Neuronal stem cell (in vitro differentiated cells): Measurements from ENCODE around the gene RUNDC3A.

Source experiments
- DNase-seq: peaks from one replicate; pipeline ENCODE4 v3.0.0-alpha.2; 2013; ENCODE audit warnings: low spot score
- H2AFZ ChIP-seq: one replicate; pipeline ENCODE4 v1.6.1; 2013; ENCODE audit warnings: mild to moderate bottlenecking, low read length, inconsistent platforms
- H2AK5ac ChIP-seq: 2 replicates; pipeline ENCODE4 v1.6.1; 2013; ENCODE audit warnings: low read depth, mild to moderate bottlenecking, inconsistent platforms, low read length, moderate library complexity, mixed read lengths
- H2BK120ac ChIP-seq: 2 replicates; pipeline ENCODE4 v1.6.1; 2013; ENCODE audit warnings: low read depth, mild to moderate bottlenecking, inconsistent platforms, low read length, moderate library complexity, mixed read lengths
- H2BK12ac ChIP-seq: one replicate; pipeline ENCODE4 v1.6.1; 2013; ENCODE audit warnings: low read length, inconsistent platforms
- H2BK15ac ChIP-seq: 2 replicates; pipeline ENCODE4 v1.6.1; 2013; ENCODE audit warnings: mild to moderate bottlenecking, low read length, inconsistent platforms, mixed read lengths
- H2BK5ac ChIP-seq: one replicate; pipeline ENCODE4 v1.6.1; 2013; ENCODE audit warnings: inconsistent platforms, mild to moderate bottlenecking, low read length, moderate library complexity
- H3K14ac ChIP-seq: one replicate; pipeline ENCODE4 v1.6.1; 2013; ENCODE audit warnings: low read length, inconsistent platforms
- H3K18ac ChIP-seq: 2 replicates; pipeline ENCODE4 v1.6.1; 2013; ENCODE audit warnings: low read length, inconsistent platforms
- H3K23ac ChIP-seq: 2 replicates; pipeline ENCODE4 v1.6.1; 2013; ENCODE audit warnings: low read depth, mild to moderate bottlenecking, mixed read lengths, low read length, inconsistent platforms; ENCODE audit not compliant: poor library complexity
- H3K27ac ChIP-seq: replicated peaks from 3 replicates; pipeline ENCODE4 v1.5.1; 2013; ENCODE audit warnings: low read length, inconsistent platforms
- H3K27me3 ChIP-seq, 3 experiments: 2 replicates each; pipeline ENCODE4 v1.6.1; 2013; ENCODE audit warnings: low read length in 3 of 3, mild to moderate bottlenecking in 2 of 3, inconsistent platforms in 1 of 3, low read depth in 1 of 3, mixed read lengths in 1 of 3, moderate library complexity in 1 of 3; ENCODE audit not compliant: control insufficient read depth in 3 of 3, insufficient read depth in 3 of 3
- H3K36me3 ChIP-seq, 2 donors: replicated peaks in 1 of 2; 2 replicates each; pipeline ENCODE4 v1.6.1; 2013; ENCODE audit warnings: low read length in 2 of 2; ENCODE audit not compliant: control insufficient read depth in 2 of 2, insufficient read depth in 2 of 2
- H3K4ac ChIP-seq: 2 replicates; pipeline ENCODE4 v1.6.1; 2013; ENCODE audit warnings: inconsistent platforms, mild to moderate bottlenecking, low read length, moderate library complexity
- H3K4me1 ChIP-seq, 2 donors: 1 replicate in 1 of 2; 2 replicates in 1 of 2; pipeline ENCODE4 v1.6.1; 2013; ENCODE audit warnings: low read length in 2 of 2, low read depth in 1 of 2; ENCODE audit not compliant: control insufficient read depth in 2 of 2, insufficient read depth in 1 of 2
- H3K4me2 ChIP-seq: one replicate; pipeline ENCODE4 v1.6.1; 2013; ENCODE audit warnings: mild to moderate bottlenecking, low read length, inconsistent platforms; ENCODE audit not compliant: insufficient read depth, poor library complexity, severe bottlenecking
- H3K4me3 ChIP-seq, 2 donors: 2 replicates each; pipeline ENCODE4 v1.5.1; 2013; ENCODE audit warnings: low read length in 2 of 2, mild to moderate bottlenecking in 2 of 2, inconsistent platforms in 1 of 2, moderate library complexity in 1 of 2
- H3K79me1 ChIP-seq: one replicate; pipeline ENCODE4 v1.6.1; 2013; ENCODE audit warnings: low read depth, mild to moderate bottlenecking, inconsistent platforms, low read length, moderate library complexity
- H3K9ac ChIP-seq: one replicate; pipeline ENCODE4 v1.6.1; 2013; ENCODE audit warnings: mild to moderate bottlenecking, low read depth, low read length, inconsistent platforms; ENCODE audit not compliant: poor library complexity
- H3K9me3 ChIP-seq, 2 donors: replicated peaks in 1 of 2; 2 replicates each; pipeline versions ENCODE3 to v1.6.1; 2013; ENCODE audit warnings: low read length in 2 of 2, mild to moderate bottlenecking in 2 of 2, inconsistent platforms in 1 of 2, low read depth in 1 of 2, mixed read lengths in 1 of 2, moderate library complexity in 1 of 2; ENCODE audit not compliant: control insufficient read depth in 2 of 2, insufficient read depth in 1 of 2
- H4K8ac ChIP-seq: one replicate; pipeline ENCODE4 v1.6.1; 2013; ENCODE audit warnings: low read depth, mild to moderate bottlenecking, inconsistent platforms, low read length, moderate library complexity
- H4K91ac ChIP-seq: one replicate; pipeline ENCODE4 v1.6.1; 2013; ENCODE audit warnings: low read length, low read depth, mild to moderate bottlenecking, inconsistent platforms; ENCODE audit not compliant: poor library complexity
- WGBS, 2 donors: extraction: QIAGEN DNeasy Blood & Tissue Kit; methylation state at CpG; one replicate each; pipeline ENCODE4 v1.1.7; 2013; ENCODE audit warnings: missing lambda C conversion rate in 2 of 2, mixed read lengths in 1 of 2; ENCODE audit not compliant: insufficient read length in 2 of 2, insufficient replicate concordance in 1 of 2; ENCODE audit errors: extremely low coverage in 2 of 2; 5-methylcytosine and 5-hydroxymethylcytosine counted together

Gene RUNDC3A

GRCh38 chr17:44304651-44305050, 3.8 kb upstream of the RUNDC3A start:
- no peak overlapping the region for H3K27ac ChIP-seq
- H3K4ac ChIP-seq = no peak overlapping the region

GRCh38 chr17:44307387-44308186, 814 bp upstream of the RUNDC3A start:
- Histone ChIP-seq H2AK5ac (no peak overlapping the region), H3K4me3 (peak overlapping the region; percentile 47 to 74), H2BK5ac (no peak overlapping the region), H3K4me1 (peaks cover 8 to 9% of the 10 kb centered on the region in 2 donors), H3K23ac (no peak overlapping the region), H2BK12ac (no peak overlapping the region), H2BK120ac (no peak overlapping the region), H3K18ac (peak overlapping the region; percentile 9), H3K9ac (peak overlapping the region; percentile 60), H3K9me3 (no peaks in the 10 kb centered on the region), H3K79me1 (peaks cover 2% of the 10 kb centered on the region), H2AFZ (peak overlapping the region; percentile 88), H4K91ac (no peak overlapping the region), H3K4ac (no peak overlapping the region), H3K4me2 (peak overlapping the region; percentile 80), H3K14ac (no peak overlapping the region), H3K36me3 (no peaks in the 10 kb centered on the region), H4K8ac (no peak overlapping the region), H3K27me3 (peaks cover 0 to 42% (median 3%) of the 10 kb centered on the region in 3 experiments), H2BK15ac (no peak overlapping the region), H3K27ac (peak overlapping the region; percentile 45)
- DNase-seq = no peak
- no CpG with 5 or more reads among the region's 26 CpGs for WGBS, 2 donors

More at GRCh38 chr17:44304651-44305050, 3.8 kb upstream of the RUNDC3A start:
- no peak overlapping the region for H3K14ac ChIP-seq
- H2AK5ac ChIP-seq = no peak overlapping the region
- no peak overlapping the region for H4K8ac ChIP-seq
- peaks cover 0 to 25% (median under 1%) of the 10 kb centered on the region in 3 experiments for H3K27me3 ChIP-seq
- no peaks in the 10 kb centered on the region for H3K9me3 ChIP-seq
- no peak for DNase-seq
- H2BK12ac ChIP-seq = no peak overlapping the region
- no peak overlapping the region for H2BK15ac ChIP-seq
- H3K36me3 ChIP-seq = no peaks in the 10 kb centered on the region
- no peak overlapping the region for H3K23ac ChIP-seq
- no peak overlapping the region for H4K91ac ChIP-seq
- H2BK120ac ChIP-seq = no peak overlapping the region
- H2BK5ac ChIP-seq = no peak overlapping the region
- no peak overlapping the region for H3K18ac ChIP-seq
- H3K79me1 ChIP-seq = no peaks in the 10 kb centered on the region
- no peak overlapping the region for H3K4me3 ChIP-seq
- no peak overlapping the region for H3K9ac ChIP-seq
- peaks cover 8 to 9% of the 10 kb centered on the region in 2 donors for H3K4me1 ChIP-seq
- no peak overlapping the region for H2AFZ ChIP-seq
- H3K4me2 ChIP-seq = no peak overlapping the region

GRCh38 chr17:44308865-44309264, 464 bp downstream of the RUNDC3A start:
- H4K8ac ChIP-seq = no peak overlapping the region
- no peak overlapping the region for H3K14ac ChIP-seq
- peak overlapping the region; percentile 88 for H2AFZ ChIP-seq
- DNase-seq = no peak
- peak overlapping the region in 1 of 2 donors; percentile 47 for H3K4me3 ChIP-seq
- no peak overlapping the region for H2BK15ac ChIP-seq
- H3K27ac ChIP-seq = no peak overlapping the region
- H3K23ac ChIP-seq = peak overlapping the region; percentile 48
- H3K27me3 ChIP-seq = peaks cover 0 to 53% (median 5%) of the 10 kb centered on the region in 3 experiments
- H3K4me1 ChIP-seq = peaks cover 8 to 9% of the 10 kb centered on the region in 2 donors
- H3K4ac ChIP-seq = no peak overlapping the region
- peak overlapping the region; percentile 52 for H3K4me2 ChIP-seq
- no peak overlapping the region for H3K9ac ChIP-seq
- H3K18ac ChIP-seq = no peak overlapping the region
- H2BK120ac ChIP-seq = no peak overlapping the region
- H3K79me1 ChIP-seq = peaks cover 2% of the 10 kb centered on the region
- H2BK12ac ChIP-seq = no peak overlapping the region
- no CpG with 5 or more reads among the region's 15 CpGs for WGBS, 2 donors
- H2BK5ac ChIP-seq = no peak overlapping the region
- no peak overlapping the region for H4K91ac ChIP-seq
- H3K36me3 ChIP-seq = no peaks in the 10 kb centered on the region
- H3K9me3 ChIP-seq = no peaks in the 10 kb centered on the region
- H2AK5ac ChIP-seq = no peak overlapping the region

- Histone ChIP-seq H3K79me1 (peaks cover 2% of the 10 kb centered on the region), H3K4me2 (no peak overlapping the region), H3K36me3 (no peaks in the 10 kb centered on the region), H4K91ac (no peak overlapping the region), H3K9ac (peak overlapping the region; percentile 53), H3K14ac (peak overlapping the region; percentile 83), H3K23ac (peak overlapping the region; percentile 71), H3K18ac (no peak overlapping the region), H2BK12ac (no peak overlapping the region), H3K9me3 (no peaks in the 10 kb centered on the region), H3K4me1 (peaks cover 8 to 9% of the 10 kb centered on the region in 2 donors), H3K4ac (no peak overlapping the region), H2BK120ac (no peak overlapping the region), H4K8ac (no peak overlapping the region), H2AK5ac (peak overlapping the region; percentile 19), H2BK5ac (no peak overlapping the region), H2BK15ac (no peak overlapping the region), H3K4me3 (peak overlapping the region in 1 of 2 donors; percentile 47), H3K27me3 (peaks cover 2 to 59% (median 11%) of the 10 kb centered on the region in 3 experiments), H2AFZ (no peak overlapping the region), H3K27ac (no peak overlapping the region)
- no peak for DNase-seq
- WGBS, 2 donors = no CpG with 5 or more reads among the region's 5 CpGs
Observed at GRCh38 chr17:44309472-44309871, 1.1 kb downstream of the RUNDC3A start.
